Neural cell (in vitro differentiated cells): ENCODE results near the gene KIRREL3.

Experiments used
- RAD21 ChIP-seq: fragments of 450-650 bp; conservative IDR thresholded peaks from 2 replicates; pipeline ENCODE4 v1.6.1; 2014; ENCODE audit warnings: antibody characterized with exemption, mild to moderate bottlenecking, moderate library complexity
- TF ChIP-seq, protein P1 (sequence below): fragments of 450-650 bp; IDR thresholded peaks from 2 replicates; pipeline ENCODE4 v1.5.1; 2014; ENCODE audit warnings: antibody characterized with exemption, mild to moderate bottlenecking, moderate library complexity; ENCODE audit not compliant: poor library complexity, severe bottlenecking

DNA sequence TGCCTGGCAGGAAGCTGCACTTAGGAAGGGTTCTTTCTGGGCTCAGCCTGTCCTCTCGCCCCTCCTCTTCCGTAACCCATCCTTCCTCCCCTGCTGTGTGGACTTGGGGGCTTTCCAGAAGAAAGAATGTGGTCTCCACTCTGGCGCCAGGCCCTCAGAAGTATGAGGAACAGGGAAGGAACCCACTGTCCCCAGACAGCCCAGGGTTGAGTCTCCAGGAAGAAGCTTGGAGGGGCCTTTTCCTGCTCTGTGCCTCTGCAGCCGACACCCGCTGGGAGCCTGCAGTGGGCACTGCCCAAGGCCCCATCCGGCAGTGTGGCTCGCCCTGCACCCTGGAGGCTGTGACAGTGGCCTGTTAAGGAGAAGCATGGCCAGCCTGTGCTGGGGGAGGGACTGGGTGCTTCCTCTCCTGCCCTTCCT lies 532.5 kb downstream of the KIRREL3 start:
- TF ChIP-seq RAD21 = no peak
- TF ChIP-seq, protein P1, sequence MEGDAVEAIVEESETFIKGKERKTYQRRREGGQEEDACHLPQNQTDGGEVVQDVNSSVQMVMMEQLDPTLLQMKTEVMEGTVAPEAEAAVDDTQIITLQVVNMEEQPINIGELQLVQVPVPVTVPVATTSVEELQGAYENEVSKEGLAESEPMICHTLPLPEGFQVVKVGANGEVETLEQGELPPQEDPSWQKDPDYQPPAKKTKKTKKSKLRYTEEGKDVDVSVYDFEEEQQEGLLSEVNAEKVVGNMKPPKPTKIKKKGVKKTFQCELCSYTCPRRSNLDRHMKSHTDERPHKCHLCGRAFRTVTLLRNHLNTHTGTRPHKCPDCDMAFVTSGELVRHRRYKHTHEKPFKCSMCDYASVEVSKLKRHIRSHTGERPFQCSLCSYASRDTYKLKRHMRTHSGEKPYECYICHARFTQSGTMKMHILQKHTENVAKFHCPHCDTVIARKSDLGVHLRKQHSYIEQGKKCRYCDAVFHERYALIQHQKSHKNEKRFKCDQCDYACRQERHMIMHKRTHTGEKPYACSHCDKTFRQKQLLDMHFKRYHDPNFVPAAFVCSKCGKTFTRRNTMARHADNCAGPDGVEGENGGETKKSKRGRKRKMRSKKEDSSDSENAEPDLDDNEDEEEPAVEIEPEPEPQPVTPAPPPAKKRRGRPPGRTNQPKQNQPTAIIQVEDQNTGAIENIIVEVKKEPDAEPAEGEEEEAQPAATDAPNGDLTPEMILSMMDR = no peak
